Esophagus muscularis mucosa (tissue), 4 donors: ENCODE measurements around the gene TMEM143. TPM values are rescaled to one million over a fixed set of nuclear protein-coding genes. Genes with fewer than 3 reads are reported as not detected.

Experiments
- DNase-seq: peaks from one replicate; pipeline ENCODE4 v3.0.0-alpha.2; 2017; ENCODE audit errors: extremely low spot score
- H3K27ac ChIP-seq, 4 donors: fragments of 200-600 bp; sonication (generic); replicated peaks in 1 of 4; 1 replicate in 3 of 4; 2 replicates in 1 of 4; pipeline ENCODE4 v1.5.1; 2016 to 2019; ENCODE audit warnings: mild to moderate bottlenecking in 1 of 4
- H3K27me3 ChIP-seq, 4 donors: fragments of 200-600 bp; sonication (generic); one replicate each; pipeline versions ENCODE4 v1.5.1 to v1.6.0; 2016 to 2019
- H3K36me3 ChIP-seq, 4 donors: fragments of 200-600 bp; sonication (generic); one replicate each; pipeline ENCODE4 v1.5.1; 2016 to 2019
- H3K4me1 ChIP-seq, 4 donors: fragments of 200-600 bp; sonication (generic); one replicate each; pipeline ENCODE4 v1.5.1; 2016 to 2019
- H3K4me3 ChIP-seq, 4 donors: fragments of 200-600 bp; sonication (generic); 1 replicate in 2 of 4; 2 replicates in 2 of 4; pipeline ENCODE4 v1.5.1; 2016 to 2019; ENCODE audit warnings: mild to moderate bottlenecking in 4 of 4, moderate library complexity in 1 of 4
- H3K9me3 ChIP-seq, 4 donors: fragments of 200-600 bp; sonication (generic); 1 replicate in 3 of 4; 2 replicates in 1 of 4; pipeline ENCODE4 v1.5.1; 2016 to 2019
- EP300 ChIP-seq: sonication (generic); formaldehyde crosslinking; IDR thresholded peaks from one replicate; pipeline ENCODE4 v1.6.1; 2017; ENCODE audit warnings: antibody characterized with exemption
- POLR2A ChIP-seq: fragments of 450-650 bp; IDR thresholded peaks from one replicate; pipeline ENCODE4 v1.6.1; 2017; ENCODE audit warnings: antibody characterized with exemption, moderate library complexity, mild to moderate bottlenecking, low read depth
- POLR2AphosphoS5 ChIP-seq, 2 donors: sonication (generic); formaldehyde crosslinking; IDR thresholded peaks; one replicate each; pipeline ENCODE4 v1.6.1; 2017; ENCODE audit warnings: antibody characterized with exemption in 2 of 2
- WGBS: methylation state at CpG from one replicate; pipeline ENCODE4 v1.1.5; 2018; 5-methylcytosine and 5-hydroxymethylcytosine counted together
- intact Hi-C: fragments of 100-400 bp; cut with DNase I; formaldehyde crosslinking; loops from one replicate; pipeline ENCODE4 v1.15.1; 2023
- total RNA-seq, 4 donors: library from RNA; depleted of rRNA; stranded (reverse); fragments of >200 nt; gene quantifications; one replicate each; pipeline versions ENCODE4 v1.1.0 to v1.2.1, GENCODE V29; 2016
- TF ChIP-seq, protein P1 (sequence below), 3 experiments: fragments of 200-600 bp in 2 of 3; fragments of 450-650 bp in 1 of 3; sonication (generic) in 2 of 3; IDR thresholded peaks; one replicate each; pipeline ENCODE4 v1.5.1; 2017 to 2019; ENCODE audit warnings: antibody characterized with exemption in 3 of 3, mild to moderate bottlenecking in 2 of 3, moderate library complexity in 1 of 3

Gene TMEM143
- total RNA-seq, 4 donors from 2014 or later, result 4.8 to 8.3 (median 7.1) TPM

DNA sequence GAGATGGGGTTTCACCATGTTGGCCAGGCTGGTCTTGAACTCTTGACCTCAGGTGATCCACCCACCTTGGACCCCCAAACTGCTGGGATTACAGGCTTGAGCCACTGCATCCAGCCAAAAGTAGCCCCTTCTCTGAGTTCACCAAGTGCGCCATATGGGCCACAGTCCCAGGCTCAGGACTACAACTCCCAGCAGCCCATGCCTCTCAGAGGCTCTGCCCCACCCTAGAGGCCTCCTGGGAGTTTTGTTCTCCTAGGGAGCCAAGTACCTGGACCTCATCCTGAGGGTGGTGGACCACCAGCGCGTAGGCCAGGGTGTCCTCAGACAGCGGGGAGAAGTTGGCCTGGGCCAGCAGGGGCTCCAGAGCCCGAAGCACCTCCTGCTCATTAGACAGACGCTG is 18.8 kb downstream of the TMEM143 start:
- H3K36me3 ChIP-seq, result peaks cover 8 to 26% (median 21%) of the 10 kb centered on the region in 4 donors
- no peak overlapping the region for H3K4me3 ChIP-seq
- H3K4me1 ChIP-seq, result peaks cover 0 to 8% (median 7%) of the 10 kb centered on the region in 4 donors
- TF ChIP-seq POLR2A (no peak), POLR2AphosphoS5 (IDR thresholded peaks at IDR 0.05) (no peak)
- intact Hi-C loops, result no loop called here
- no peaks in the 10 kb centered on the region for H3K27me3 ChIP-seq
- H3K27ac ChIP-seq, result no peak overlapping the region
- H3K9me3 ChIP-seq, result no peaks in the 10 kb centered on the region
- DNase-seq, result no peak
- 87% methylated on average over 6 of the region's 6 CpGs for WGBS

- no peaks in the 10 kb centered on the region for H3K27me3 ChIP-seq
- peaks cover 8 to 31% (median 21%) of the 10 kb centered on the region in 4 donors for H3K36me3 ChIP-seq
- 92% methylated on average over 20 of the region's 23 CpGs for WGBS
- TF ChIP-seq, protein P1, sequence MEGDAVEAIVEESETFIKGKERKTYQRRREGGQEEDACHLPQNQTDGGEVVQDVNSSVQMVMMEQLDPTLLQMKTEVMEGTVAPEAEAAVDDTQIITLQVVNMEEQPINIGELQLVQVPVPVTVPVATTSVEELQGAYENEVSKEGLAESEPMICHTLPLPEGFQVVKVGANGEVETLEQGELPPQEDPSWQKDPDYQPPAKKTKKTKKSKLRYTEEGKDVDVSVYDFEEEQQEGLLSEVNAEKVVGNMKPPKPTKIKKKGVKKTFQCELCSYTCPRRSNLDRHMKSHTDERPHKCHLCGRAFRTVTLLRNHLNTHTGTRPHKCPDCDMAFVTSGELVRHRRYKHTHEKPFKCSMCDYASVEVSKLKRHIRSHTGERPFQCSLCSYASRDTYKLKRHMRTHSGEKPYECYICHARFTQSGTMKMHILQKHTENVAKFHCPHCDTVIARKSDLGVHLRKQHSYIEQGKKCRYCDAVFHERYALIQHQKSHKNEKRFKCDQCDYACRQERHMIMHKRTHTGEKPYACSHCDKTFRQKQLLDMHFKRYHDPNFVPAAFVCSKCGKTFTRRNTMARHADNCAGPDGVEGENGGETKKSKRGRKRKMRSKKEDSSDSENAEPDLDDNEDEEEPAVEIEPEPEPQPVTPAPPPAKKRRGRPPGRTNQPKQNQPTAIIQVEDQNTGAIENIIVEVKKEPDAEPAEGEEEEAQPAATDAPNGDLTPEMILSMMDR (IDR thresholded peaks at IDR 0.05), result no peak
- no peak for TF ChIP-seq POLR2A
- no peak for TF ChIP-seq POLR2AphosphoS5 (IDR thresholded peaks at IDR 0.05)
- no peak for TF ChIP-seq EP300
- intact Hi-C loops, result no loop called here
- H3K27ac ChIP-seq, result no peak overlapping the region
- H3K4me1 ChIP-seq, result peaks cover 0 to 4% (median 2%) of the 10 kb centered on the region in 4 donors
- H3K4me3 ChIP-seq, result no peak overlapping the region
- H3K9me3 ChIP-seq, result no peaks in the 10 kb centered on the region
- DNase-seq, result no peak
These were observed 20.7 kb downstream of the TMEM143 start for GRCh38 chr19:48342841-48343540.

GRCh38 chr19:48342414-48342738 is 21.4 kb downstream of the TMEM143 start:
- no peak for TF ChIP-seq POLR2AphosphoS5 (IDR thresholded peaks at IDR 0.05)
- TF ChIP-seq, protein P1 (IDR thresholded peaks at IDR 0.05), result no peak
- TF ChIP-seq POLR2A, result no peak
- no peak for TF ChIP-seq EP300
- DNase-seq, result no peak
- Histone ChIP-seq H3K4me3 (no peak overlapping the region), H3K4me1 (no peaks in the 10 kb centered on the region), H3K9me3 (no peaks in the 10 kb centered on the region), H3K27ac (no peak overlapping the region), H3K36me3 (peaks cover 8 to 31% (median 21%) of the 10 kb centered on the region in 4 donors), H3K27me3 (no peaks in the 10 kb centered on the region)
- intact Hi-C loops, result no loop called here
- 95% methylated on average over 20 of the region's 20 CpGs for WGBS

GRCh38 chr19:48341515-48342413 is 22.0 kb downstream of the TMEM143 start:
- TF ChIP-seq, protein P1 (IDR thresholded peaks at IDR 0.05), result no peak
- no peak for TF ChIP-seq POLR2A
- TF ChIP-seq POLR2AphosphoS5 (IDR thresholded peaks at IDR 0.05), result no peak
- no peak for TF ChIP-seq EP300
- Histone ChIP-seq H3K27me3 (no peaks in the 10 kb centered on the region), H3K36me3 (peaks cover 8 to 31% (median 21%) of the 10 kb centered on the region in 4 donors), H3K27ac (no peak overlapping the region), H3K4me3 (no peak overlapping the region), H3K9me3 (no peaks in the 10 kb centered on the region), H3K4me1 (no peaks in the 10 kb centered on the region)
- 90% methylated on average over 10 of the region's 10 CpGs for WGBS
- intact Hi-C loops, result no loop called here
- no peak for DNase-seq

DNA sequence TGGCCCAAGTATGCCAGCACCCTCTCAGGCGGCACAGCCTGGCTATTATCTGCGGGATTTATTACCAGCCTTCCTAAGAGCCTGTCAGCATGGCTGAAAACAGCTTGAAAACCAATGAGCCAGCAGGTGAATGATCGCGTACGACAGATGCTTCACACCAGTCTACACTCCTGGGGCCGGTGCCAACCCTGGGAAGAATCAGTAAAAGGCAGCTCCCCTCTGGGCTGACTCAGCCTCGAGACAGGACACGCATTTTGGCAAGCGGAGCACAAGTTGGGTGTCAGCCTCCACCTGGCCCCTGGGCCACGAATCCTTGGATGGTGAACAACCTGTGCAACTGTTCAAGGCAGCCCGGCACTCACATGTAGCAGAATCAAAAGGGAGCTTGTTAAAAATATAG is 22.7 kb downstream of the TMEM143 start:
- Histone ChIP-seq H3K4me3 (no peak overlapping the region), H3K9me3 (no peaks in the 10 kb centered on the region), H3K36me3 (peaks cover 8 to 31% (median 21%) of the 10 kb centered on the region in 4 donors), H3K27me3 (no peaks in the 10 kb centered on the region), H3K27ac (no peak overlapping the region), H3K4me1 (no peaks in the 10 kb centered on the region)
- TF ChIP-seq EP300 (no peak), POLR2AphosphoS5 (IDR thresholded peaks at IDR 0.05) (no peak), POLR2A (no peak)
- TF ChIP-seq, protein P1 (IDR thresholded peaks at IDR 0.05), result no peak
- WGBS, result 83% methylated on average over 9 of the region's 11 CpGs
- DNase-seq, result no peak
- intact Hi-C loops, result no loop called here
